Keratinocyte (primary cell): ENCODE results near the gene CCL7. TPM values are rescaled to one million over a fixed set of nuclear protein-coding genes. Genes with fewer than 3 reads are reported as not detected.

Source experiments
- DNase-seq: peaks from one replicate; pipeline ENCODE4 v3.0.0-alpha.2; 2011; ENCODE audit warnings: low read depth, missing footprints, low spot score
- FAIRE-seq: peaks from 2 replicates; lab custom pipeline; 2011; peaks lifted over from hg19 to GRCh38; lab: Jason Lieb, UNC
- H2AFZ ChIP-seq: 2 replicates; pipeline ENCODE4 v1.6.0; 2012; ENCODE audit warnings: low read length, control low read depth, inconsistent platforms; ENCODE audit not compliant: control insufficient read depth
- H3K27ac ChIP-seq: 2 replicates; pipeline ENCODE4 v1.5.1; 2011; ENCODE audit warnings: low read length; ENCODE audit not compliant: control insufficient read depth, insufficient read depth
- H3K27me3 ChIP-seq: 3 replicates; pipeline ENCODE4 v1.6.0; 2011; ENCODE audit warnings: low read length; ENCODE audit not compliant: control insufficient read depth, insufficient read depth; ENCODE audit errors: extremely low read depth
- H3K36me3 ChIP-seq, 2 experiments: 2 replicates in 1 of 2; 3 replicates in 1 of 2; pipeline ENCODE4 v1.5.1; 2011; ENCODE audit warnings: low read length in 2 of 2, mild to moderate bottlenecking in 1 of 2; ENCODE audit not compliant: control insufficient read depth in 2 of 2, insufficient read depth in 2 of 2; ENCODE audit errors: extremely low read depth in 1 of 2
- H3K4me1 ChIP-seq: 3 replicates; pipeline ENCODE4 v1.5.1; 2011; ENCODE audit warnings: low read length; ENCODE audit not compliant: control insufficient read depth, insufficient read depth; ENCODE audit errors: extremely low read depth
- H3K4me2 ChIP-seq: 3 replicates; pipeline ENCODE4 v1.6.0; 2011; ENCODE audit warnings: low read depth, low read length; ENCODE audit not compliant: control insufficient read depth, insufficient read depth; ENCODE audit errors: extremely low read depth
- H3K4me3 ChIP-seq, 3 experiments: fragments of 200-600 bp in 1 of 3; sonication (generic) in 1 of 3; 2 replicates in 2 of 3; 3 replicates in 1 of 3; pipeline ENCODE4 v1.5.1; 2011 to 2016; ENCODE audit warnings: low read length in 3 of 3, mild to moderate bottlenecking in 3 of 3, control low read depth in 2 of 3, inconsistent platforms in 1 of 3, low read depth in 1 of 3, mixed read lengths in 1 of 3, mixed run types in 1 of 3, moderate library complexity in 1 of 3; ENCODE audit not compliant: control insufficient read depth in 2 of 3, insufficient read depth in 2 of 3; ENCODE audit errors: extremely low read depth in 1 of 3
- H3K79me2 ChIP-seq: 2 replicates; pipeline ENCODE4 v1.6.0; 2012; ENCODE audit warnings: low read length; ENCODE audit not compliant: control insufficient read depth, insufficient read depth
- H3K9ac ChIP-seq: 3 replicates; pipeline ENCODE4 v1.6.0; 2011; ENCODE audit warnings: low read length; ENCODE audit not compliant: control insufficient read depth, insufficient read depth; ENCODE audit errors: extremely low read depth
- H3K9me1 ChIP-seq: 3 replicates; pipeline ENCODE4 v1.6.0; 2011; ENCODE audit warnings: low read length; ENCODE audit not compliant: control insufficient read depth, insufficient read depth; ENCODE audit errors: extremely low read depth
- H3K9me3 ChIP-seq: 2 replicates; pipeline ENCODE4 v1.5.1; 2012; ENCODE audit warnings: low read depth, low read length; ENCODE audit not compliant: control insufficient read depth
- H4K20me1 ChIP-seq: 3 replicates; pipeline ENCODE4 v1.6.0; 2011; ENCODE audit warnings: low read length; ENCODE audit not compliant: control insufficient read depth, insufficient read depth; ENCODE audit errors: extremely low read depth
- EZH2 ChIP-seq: IDR thresholded peaks from one replicate; pipeline ENCODE4 v1.6.1; 2012; ENCODE audit warnings: inconsistent platforms, mild to moderate bottlenecking, low read length, moderate library complexity
- dilution Hi-C: fragments of 300-500 bp; cut with MboI; formaldehyde crosslinking; loops from one replicate; pipeline ENCODE4 v1.7.0; 2020; ENCODE audit warnings: low sequenced_read_pairs; ENCODE audit not compliant: extremely low pct_ligation_motif_present
- polyA plus RNA-seq, 5 experiments: library from polyadenylated mRNA; depleted of rRNA in 3 of 5; stranded (reverse) in 3 of 5; stranded (forward) in 1 of 5; unstranded in 1 of 5; fragments of >200 nt; gene quantifications; 1 replicate in 1 of 5; 2 replicates in 3 of 5; 3 replicates in 1 of 5; pipeline versions ENCODE4 v1.2.1 to v1.2.3, GENCODE V29; 2011 to 2012; ENCODE audit warnings: missing spikeins in 2 of 5, low read depth in 1 of 5, low replicate concordance in 1 of 5
- TF ChIP-seq, protein P1 (sequence below), 3 experiments: IDR thresholded peaks in 1 of 3; conservative IDR thresholded peaks in 1 of 3; optimal IDR thresholded peaks in 1 of 3; 2 replicates in 2 of 3; 3 replicates in 1 of 3; pipeline versions ENCODE3 to v1.5.1; 2011; ENCODE audit warnings: low read length in 3 of 3, mild to moderate bottlenecking in 3 of 3, moderate library complexity in 2 of 3, control low read depth in 1 of 3, inconsistent platforms in 1 of 3; ENCODE audit not compliant: insufficient read depth in 2 of 3; ENCODE audit errors: extremely low read depth in 1 of 3

Gene CCL7
- polyA plus RNA-seq, 1 donor (not counting 4 experiments of a cell fraction or from before 2014, with no cell fraction given) = not detected

DNA sequence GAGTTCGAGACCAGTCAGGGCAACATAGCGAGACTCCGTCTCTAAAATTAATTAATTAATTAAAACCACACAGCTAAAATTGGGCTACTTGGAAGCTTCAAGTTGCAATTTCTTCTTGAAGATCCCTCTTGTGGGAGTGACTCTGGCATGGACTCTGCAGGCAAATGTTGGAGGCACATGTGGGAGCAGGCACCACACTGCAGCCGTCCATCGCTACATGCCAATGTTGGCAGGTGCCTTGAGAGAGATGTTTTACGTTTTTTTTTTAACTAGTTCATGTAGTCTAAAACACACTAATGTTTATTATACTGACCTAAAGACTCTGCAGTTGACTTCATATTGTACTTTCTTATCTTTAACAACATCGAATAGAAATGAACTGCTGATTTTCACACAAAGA, 41.3 kb downstream of the CCL7 start:
- no peaks in the 10 kb centered on the region for H3K4me1 ChIP-seq
- no peak overlapping the region for H3K27ac ChIP-seq
- H3K79me2 ChIP-seq = no peaks in the 10 kb centered on the region
- TF ChIP-seq, protein P1, sequence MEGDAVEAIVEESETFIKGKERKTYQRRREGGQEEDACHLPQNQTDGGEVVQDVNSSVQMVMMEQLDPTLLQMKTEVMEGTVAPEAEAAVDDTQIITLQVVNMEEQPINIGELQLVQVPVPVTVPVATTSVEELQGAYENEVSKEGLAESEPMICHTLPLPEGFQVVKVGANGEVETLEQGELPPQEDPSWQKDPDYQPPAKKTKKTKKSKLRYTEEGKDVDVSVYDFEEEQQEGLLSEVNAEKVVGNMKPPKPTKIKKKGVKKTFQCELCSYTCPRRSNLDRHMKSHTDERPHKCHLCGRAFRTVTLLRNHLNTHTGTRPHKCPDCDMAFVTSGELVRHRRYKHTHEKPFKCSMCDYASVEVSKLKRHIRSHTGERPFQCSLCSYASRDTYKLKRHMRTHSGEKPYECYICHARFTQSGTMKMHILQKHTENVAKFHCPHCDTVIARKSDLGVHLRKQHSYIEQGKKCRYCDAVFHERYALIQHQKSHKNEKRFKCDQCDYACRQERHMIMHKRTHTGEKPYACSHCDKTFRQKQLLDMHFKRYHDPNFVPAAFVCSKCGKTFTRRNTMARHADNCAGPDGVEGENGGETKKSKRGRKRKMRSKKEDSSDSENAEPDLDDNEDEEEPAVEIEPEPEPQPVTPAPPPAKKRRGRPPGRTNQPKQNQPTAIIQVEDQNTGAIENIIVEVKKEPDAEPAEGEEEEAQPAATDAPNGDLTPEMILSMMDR (optimal IDR thresholded peaks at IDR 0.05 in 1 of 3, IDR thresholded peaks at IDR 0.05 in 1 of 3, conservative IDR thresholded peaks at IDR 0.05 in 1 of 3; ENCODE audit: extremely low read depth in 1 of 3, insufficient read depth in 2 of 3, low read length in 3 of 3) = no peak
- TF ChIP-seq EZH2 = no peak
- no peaks in the 10 kb centered on the region for H3K9me3 ChIP-seq
- no peak overlapping the region for H3K9ac ChIP-seq
- DNase-seq = no peak
- dilution Hi-C loops = no loop called here
- no peaks in the 10 kb centered on the region for H4K20me1 ChIP-seq
- no peak overlapping the region for H2AFZ ChIP-seq
- no peak for FAIRE-seq
- H3K4me3 ChIP-seq = no peak overlapping the region
- no peak overlapping the region for H3K4me2 ChIP-seq
- H3K27me3 ChIP-seq = no peaks in the 10 kb centered on the region
- no peaks in the 10 kb centered on the region for H3K36me3 ChIP-seq
- no peaks in the 10 kb centered on the region for H3K9me1 ChIP-seq

GRCh38 chr17:34312080-34312479, 42.1 kb downstream of the CCL7 start:
- dilution Hi-C loops = no loop called here
- FAIRE-seq (no peak), DNase-seq (no peak)
- Histone ChIP-seq H3K79me2 (no peaks in the 10 kb centered on the region), H3K27me3 (no peaks in the 10 kb centered on the region), H3K27ac (no peak overlapping the region), H4K20me1 (no peaks in the 10 kb centered on the region), H3K36me3 (no peaks in the 10 kb centered on the region), H2AFZ (no peak overlapping the region), H3K4me2 (no peak overlapping the region), H3K9me1 (no peaks in the 10 kb centered on the region), H3K9me3 (no peaks in the 10 kb centered on the region), H3K4me3 (no peak overlapping the region), H3K9ac (no peak overlapping the region), H3K4me1 (no peaks in the 10 kb centered on the region)
- no peak for TF ChIP-seq EZH2
- TF ChIP-seq, protein P1 (optimal IDR thresholded peaks at IDR 0.05 in 1 of 3, IDR thresholded peaks at IDR 0.05 in 1 of 3, conservative IDR thresholded peaks at IDR 0.05 in 1 of 3; ENCODE audit: extremely low read depth in 1 of 3, insufficient read depth in 2 of 3, low read length in 3 of 3) = no peak
